ENCODE results near the gene DCTN1.
A peak's percentile ranks its signal among the peaks of the same experiment; 100 is the strongest.

Gene DCTN1

DNA sequence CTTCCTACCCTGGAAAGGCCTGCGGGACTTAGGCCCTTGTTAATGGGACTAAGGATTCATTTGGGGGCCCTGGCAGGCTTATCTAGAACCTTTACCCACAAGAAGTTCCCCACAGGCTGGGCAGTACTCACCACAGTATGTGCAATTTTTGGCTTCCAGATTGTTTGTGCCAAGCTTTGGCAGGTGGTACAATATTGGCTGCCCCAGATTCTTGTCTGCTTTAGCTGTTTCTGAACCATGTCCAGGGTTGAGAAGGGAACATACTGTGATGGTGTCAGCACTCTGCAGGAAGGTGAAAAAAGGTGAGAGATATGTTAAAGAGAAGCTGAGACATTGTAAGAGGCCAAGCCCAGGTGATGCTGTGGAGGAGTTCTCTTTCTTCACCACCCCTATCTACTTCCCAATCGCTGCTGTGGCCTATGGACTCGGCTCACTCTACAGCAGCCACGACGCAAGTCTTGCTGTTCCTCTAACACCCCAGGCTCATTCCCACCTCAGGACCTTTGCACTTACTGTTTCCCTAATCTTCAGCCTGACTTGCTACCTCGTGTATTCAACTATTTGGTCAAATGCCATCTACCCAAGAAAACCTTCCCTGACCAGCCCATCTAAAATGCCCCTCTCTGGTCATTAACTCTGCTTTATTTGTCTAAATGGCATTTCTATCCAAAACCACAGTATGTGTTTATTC lies 46.1 kb downstream of the DCTN1 start:
- TF ChIP-seq, protein P1, sequence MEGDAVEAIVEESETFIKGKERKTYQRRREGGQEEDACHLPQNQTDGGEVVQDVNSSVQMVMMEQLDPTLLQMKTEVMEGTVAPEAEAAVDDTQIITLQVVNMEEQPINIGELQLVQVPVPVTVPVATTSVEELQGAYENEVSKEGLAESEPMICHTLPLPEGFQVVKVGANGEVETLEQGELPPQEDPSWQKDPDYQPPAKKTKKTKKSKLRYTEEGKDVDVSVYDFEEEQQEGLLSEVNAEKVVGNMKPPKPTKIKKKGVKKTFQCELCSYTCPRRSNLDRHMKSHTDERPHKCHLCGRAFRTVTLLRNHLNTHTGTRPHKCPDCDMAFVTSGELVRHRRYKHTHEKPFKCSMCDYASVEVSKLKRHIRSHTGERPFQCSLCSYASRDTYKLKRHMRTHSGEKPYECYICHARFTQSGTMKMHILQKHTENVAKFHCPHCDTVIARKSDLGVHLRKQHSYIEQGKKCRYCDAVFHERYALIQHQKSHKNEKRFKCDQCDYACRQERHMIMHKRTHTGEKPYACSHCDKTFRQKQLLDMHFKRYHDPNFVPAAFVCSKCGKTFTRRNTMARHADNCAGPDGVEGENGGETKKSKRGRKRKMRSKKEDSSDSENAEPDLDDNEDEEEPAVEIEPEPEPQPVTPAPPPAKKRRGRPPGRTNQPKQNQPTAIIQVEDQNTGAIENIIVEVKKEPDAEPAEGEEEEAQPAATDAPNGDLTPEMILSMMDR (IDR thresholded peaks at IDR 0.05; ENCODE audit: low read depth, low read length) = no peak
- no peak for DNase-seq (ENCODE audit: extremely low read depth, low read depth)

DNA sequence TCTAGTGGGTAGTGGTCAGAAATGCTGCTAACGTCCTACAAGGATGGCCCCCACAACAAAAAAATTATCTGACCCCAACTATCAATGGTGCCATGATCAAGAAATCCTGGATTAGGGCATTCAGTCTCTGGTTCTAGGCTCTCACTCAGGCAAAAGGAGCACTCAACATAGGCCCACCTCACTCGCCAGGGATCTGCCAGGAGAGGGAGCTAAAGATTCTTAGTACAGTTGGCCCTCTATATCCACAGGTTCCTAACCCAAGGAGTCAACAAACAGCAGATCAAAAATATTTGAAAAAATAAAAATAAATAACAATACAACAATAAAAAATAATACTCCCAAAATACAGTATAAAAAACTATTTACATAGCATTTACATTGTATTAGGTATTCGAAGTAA lies 46.9 kb downstream of the DCTN1 start:
- DNase-seq (ENCODE audit: extremely low read depth, low read depth) = peak; percentile 2
- TF ChIP-seq, protein P1 (IDR thresholded peaks at IDR 0.05; ENCODE audit: low read depth, low read length) = peak; percentile 50

DNA sequence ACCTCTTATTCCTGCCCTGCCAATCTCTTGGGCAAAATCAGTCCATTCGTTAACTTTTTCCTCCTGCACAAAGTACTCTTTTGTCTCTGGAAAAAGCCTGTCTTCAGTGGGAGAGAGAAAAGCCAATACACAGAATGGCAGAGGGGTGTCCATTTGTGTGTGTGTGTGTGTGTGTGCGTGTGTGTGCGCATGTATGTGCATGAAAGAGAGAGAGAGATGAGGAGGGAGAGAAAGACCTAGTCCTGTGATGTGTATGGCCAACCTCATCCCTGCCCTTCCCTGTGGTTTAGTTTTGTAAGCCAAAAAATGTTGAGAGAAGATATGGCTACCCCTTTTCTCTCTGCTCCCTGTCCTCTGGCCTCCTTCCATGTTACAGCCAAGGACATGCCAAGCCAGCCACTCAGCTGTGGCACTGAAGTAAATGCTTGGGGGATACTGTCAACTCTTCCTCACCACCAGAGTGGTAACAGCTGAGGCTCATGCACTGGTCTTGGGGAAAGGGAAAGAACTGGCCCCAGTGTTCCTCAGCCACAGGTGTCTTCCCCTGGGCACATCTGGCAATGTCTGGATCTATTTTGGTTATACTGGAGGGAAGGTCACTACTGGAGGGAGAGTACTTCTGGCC lies 47.4 kb downstream of the DCTN1 start:
- no peak for DNase-seq (ENCODE audit: extremely low read depth, low read depth)
- TF ChIP-seq, protein P1 (IDR thresholded peaks at IDR 0.05; ENCODE audit: low read depth, low read length) = no peak

DNA sequence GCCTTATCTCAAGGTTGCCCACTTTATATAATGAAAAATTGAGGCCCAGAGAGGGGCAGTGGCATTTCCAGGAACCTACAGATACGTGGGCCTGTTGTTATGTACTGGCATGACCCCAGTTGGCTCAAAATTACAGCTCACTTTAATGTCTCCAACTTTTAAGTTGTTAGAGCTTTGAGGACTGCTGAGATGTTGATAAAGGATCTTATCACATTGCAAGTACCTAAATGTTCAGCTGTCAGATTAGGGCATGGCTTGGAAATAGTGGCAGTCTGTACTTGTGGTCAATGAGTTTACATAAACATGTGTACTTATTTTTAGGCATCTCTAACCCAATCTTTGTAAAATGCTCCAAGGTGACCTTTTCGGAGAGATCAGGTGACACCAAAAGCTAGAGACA lies 51.5 kb downstream of the DCTN1 start:
- TF ChIP-seq, protein P1 (IDR thresholded peaks at IDR 0.05; ENCODE audit: low read depth, low read length) = no peak
- DNase-seq (ENCODE audit: extremely low read depth, low read depth) = no peak

DNA sequence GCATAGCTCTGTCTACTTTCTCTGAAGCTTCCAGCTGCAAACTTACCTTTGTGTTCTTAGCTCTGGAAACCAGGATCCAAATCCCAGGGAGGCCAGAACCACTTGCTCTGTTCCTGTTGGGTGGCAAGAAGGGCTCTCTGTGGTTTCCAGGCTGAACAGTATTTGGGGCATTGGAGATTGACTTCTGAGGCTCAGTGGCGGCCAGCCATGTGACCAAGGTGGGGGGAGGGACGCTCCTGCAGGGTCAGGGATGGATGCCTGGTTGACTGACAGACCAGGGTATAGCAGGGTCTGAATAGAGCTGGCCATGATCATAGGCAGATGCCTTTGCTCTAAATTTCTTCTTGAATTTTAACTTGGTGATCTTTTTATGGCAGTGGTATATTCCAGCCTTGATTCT lies 52.0 kb downstream of the DCTN1 start:
- TF ChIP-seq, protein P1 (IDR thresholded peaks at IDR 0.05; ENCODE audit: low read depth, low read length) = no peak
- DNase-seq (ENCODE audit: extremely low read depth, low read depth) = no peak

DNA sequence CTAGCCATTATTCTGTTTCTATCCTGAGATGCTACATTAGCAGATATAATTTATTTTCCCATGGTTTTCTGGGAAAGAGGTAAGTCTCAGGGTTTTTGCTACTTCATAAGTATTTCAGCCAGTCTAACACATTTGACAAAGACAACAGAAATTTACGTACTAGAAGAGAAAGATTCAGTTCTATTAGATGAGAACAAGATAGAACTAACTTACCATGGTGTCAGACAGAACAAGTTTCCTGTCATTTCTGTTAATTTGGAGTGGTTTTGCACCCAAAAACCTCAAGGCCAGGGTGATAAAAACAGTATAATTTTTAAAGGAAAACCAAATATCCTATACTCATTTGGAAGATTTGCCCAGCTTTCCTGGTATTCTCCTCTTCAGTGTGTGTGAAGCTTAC lies 52.5 kb downstream of the DCTN1 start:
- no peak for DNase-seq (ENCODE audit: extremely low read depth, low read depth)
- TF ChIP-seq, protein P1 (IDR thresholded peaks at IDR 0.05; ENCODE audit: low read depth, low read length) = no peak

DNA sequence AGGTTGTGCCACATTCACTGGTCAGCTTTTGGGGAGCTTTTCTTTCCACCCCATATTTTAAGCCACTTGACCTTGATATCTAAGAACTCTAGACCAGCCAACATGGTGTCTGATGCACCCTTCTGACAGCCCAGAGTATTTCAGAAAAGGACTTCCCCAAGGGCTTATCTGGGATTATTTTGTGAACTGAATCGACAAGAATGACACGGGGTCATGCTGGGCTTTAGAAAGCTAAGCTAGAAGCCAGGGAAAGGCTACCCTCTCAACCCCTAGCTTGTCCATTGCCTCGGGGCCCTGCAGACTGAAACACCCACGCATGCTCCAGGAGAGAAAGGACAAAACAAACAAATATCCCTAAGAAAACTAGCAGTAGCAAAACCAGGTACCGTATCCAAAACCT lies 52.9 kb downstream of the DCTN1 start:
- TF ChIP-seq, protein P1 (IDR thresholded peaks at IDR 0.05; ENCODE audit: low read depth, low read length) = no peak
- DNase-seq (ENCODE audit: extremely low read depth, low read depth) = no peak

Data from AG09319 (cell line).